Ecto neural progenitor cell (in vitro differentiated cells): ENCODE results near the gene ABCB11.

Experiments
- DNase-seq: peaks from one replicate; pipeline ENCODE4 v3.0.0-alpha.2; 2018; ENCODE audit warnings: low spot score

The ABCB11 gene

GRCh38 chr2:169007941-169008340 lies 23.2 kb downstream of the ABCB11 start:
- DNase-seq = no peak

- no peak for DNase-seq
These were observed 23.8 kb downstream of the ABCB11 start for GRCh38 chr2:169007356-169007755.

- no peak for DNase-seq
These were observed 24.5 kb downstream of the ABCB11 start for GRCh38 chr2:169006665-169007064.

DNA sequence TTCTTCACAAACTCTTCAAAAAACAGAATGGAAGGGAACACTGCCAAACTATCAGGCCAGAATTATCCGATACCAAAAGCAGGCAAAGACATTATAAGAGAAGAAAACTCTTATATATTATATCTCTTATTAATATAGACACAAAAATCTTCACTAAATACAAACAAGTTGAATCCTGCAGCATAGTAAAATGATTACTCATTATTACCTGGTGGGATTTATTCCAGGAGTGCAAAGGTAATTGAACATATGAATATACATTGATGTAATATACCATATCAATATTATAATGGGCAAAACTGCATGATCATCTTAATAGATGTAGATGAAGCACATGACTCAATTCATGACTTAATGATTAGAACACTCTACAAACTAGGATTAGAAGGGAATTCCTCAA lies 25.1 kb downstream of the ABCB11 start:
- DNase-seq = no peak

DNA sequence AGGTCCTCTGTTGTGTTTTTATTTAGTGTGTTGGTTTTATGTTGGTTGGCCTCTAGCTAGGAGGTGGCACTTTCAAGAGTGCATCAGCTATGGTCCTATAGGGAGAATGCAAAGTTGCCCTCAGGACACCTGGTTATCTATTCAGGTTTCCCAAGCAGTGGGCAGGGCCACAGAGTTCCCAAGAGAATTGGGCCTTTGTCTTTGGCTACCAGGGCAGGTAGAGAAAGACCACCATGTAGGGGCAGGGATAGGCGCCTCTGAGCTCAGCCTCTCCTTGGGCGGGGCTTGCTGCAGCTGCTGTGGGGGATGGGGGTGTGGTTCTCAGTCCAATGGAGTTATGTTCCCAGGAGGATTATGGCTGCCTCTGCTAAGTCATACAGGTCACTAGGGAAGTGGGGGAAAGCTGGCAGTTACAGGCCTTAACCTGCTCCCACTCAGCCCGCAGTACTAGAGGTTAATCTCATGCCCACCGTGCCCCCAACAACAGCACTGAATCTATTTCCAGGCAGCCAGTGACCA lies 26.0 kb downstream of the ABCB11 start:
- DNase-seq = no peak

GRCh38 chr2:169002161-169002738 lies 28.9 kb downstream of the ABCB11 start:
- no peak for DNase-seq

GRCh38 chr2:169001116-169001815 lies 29.9 kb downstream of the ABCB11 start:
- no peak for DNase-seq

DNA sequence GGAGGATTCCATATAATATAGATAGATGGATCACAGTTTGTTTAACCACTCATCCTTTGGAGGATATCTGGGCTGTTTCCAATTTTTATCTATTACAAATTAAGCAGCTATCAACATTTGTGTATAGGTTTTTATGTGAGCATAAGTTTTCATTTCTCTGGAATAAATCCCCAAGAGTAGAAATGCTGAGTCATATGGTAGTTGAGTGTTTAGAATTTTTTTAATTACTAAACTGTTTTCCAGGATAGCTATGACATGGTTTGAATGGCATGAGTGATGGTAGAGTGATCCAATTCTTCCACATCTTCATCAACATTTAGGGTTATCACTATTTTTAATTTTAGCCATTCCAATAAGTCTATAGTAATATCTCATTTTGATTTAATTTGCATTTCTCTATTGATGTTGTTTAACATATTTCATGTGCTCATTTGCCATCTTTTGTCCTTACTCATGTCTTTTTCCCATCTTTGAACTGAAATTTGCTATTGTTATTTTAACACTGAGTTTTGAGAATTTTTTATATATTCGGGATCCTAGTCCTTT lies 31.4 kb downstream of the ABCB11 start:
- DNase-seq = no peak

DNA sequence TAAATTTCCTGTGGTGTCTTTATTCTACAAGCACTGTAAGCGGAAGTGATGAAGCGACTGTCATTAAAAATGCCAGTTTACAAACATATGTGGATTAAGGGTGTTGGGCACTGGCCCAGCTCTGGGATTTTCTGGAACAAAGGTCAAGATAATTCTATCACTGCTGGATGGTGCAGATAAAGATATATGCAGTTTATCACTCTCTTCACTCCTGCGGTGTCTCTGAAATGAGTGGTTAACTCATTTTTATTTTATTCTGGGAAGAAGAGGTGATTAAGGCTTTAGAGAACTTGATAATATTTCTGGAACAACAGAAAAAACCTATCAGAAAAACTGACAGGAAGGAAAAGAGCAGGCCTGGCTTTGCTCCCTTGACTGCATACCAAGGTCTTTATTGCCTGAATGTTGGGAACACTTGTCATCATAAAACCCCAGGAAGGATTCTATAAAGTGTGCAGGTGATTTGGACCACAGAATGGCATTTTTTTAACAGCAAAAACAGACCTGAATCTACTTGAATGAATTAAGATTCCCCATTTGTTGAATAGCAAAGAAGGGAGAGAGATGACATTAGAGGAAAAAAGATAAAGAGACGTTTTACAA lies 32.4 kb downstream of the ABCB11 start:
- DNase-seq = no peak

DNA sequence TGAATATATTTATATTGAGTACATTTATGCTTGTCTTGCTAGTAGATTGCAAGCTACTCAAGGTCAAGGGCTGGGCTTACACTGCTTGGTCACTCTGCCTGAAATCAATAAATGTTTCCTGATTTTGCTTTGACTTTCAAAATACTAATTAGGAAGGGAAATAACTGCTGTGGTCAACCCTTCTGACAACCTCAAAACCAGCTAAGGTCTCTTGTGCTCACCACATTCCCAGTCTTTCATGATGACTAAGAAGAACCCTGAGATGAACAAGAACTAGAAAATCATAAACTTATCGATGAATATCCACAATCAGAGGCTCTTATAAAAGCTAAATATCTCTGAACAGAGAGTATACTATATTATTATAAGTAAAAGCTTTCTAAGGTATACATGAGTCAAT lies 33.3 kb downstream of the ABCB11 start:
- DNase-seq = no peak

- DNase-seq = no peak
These were observed 34.0 kb downstream of the ABCB11 start for GRCh38 chr2:168997118-168997521.

DNA sequence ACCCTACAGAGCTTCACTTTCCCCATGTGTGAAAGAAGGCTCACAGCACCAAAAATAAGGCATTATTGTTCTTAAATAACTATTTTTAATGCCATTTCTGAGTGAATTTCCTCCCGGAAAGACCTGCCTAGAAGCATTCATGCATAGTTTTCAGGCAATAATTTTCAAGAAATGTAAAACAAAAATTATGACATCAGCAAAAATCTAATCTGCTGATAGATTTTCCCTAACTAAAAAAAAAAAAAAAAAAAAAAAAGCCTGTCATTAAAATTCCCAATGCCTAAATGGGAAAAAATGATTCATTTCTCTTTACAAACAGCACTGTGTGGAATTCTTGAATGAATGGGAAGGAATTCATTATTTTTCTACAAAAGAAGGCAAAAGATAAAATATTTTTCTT lies 35.4 kb downstream of the ABCB11 start:
- DNase-seq = no peak

DNA sequence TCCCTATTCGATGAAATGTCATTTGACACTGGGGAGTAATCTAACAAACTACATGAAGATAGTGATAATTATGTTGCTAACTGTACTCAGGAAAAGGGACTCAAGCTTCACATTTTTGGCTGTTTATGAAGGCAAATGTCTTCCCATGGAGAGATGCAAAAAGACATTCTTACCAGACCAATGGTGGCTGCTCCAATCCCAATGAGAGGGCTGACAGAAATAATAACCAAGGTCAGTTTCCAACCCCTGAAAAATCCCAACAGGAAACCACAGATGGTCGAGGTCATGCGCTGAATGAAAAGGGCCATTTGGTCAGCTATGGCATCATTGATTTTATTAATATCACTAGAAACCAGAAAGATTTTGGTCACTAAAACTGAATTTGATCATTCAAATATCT lies 37.6 kb downstream of the ABCB11 start:
- DNase-seq = no peak

GRCh38 chr2:168992591-168993349 lies 38.4 kb downstream of the ABCB11 start:
- no peak for DNase-seq

DNA sequence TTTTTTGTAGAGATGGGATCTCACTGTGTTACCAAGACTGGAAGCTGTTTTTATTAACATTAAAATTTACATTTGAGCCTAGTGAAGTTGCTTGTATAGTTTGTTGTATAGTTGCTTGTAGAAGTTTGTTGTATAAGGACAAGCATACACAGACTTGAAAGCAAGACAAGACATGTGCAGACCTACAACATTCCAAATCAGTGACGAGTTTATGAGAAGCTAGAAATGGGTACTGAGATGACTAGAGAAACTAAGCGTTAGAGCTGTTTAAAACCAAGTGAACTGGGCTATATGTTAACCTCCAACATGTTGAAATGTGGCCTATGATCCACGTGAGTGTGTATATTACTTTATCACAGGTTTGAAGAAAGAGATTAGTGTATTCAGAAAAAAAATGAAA lies 39.1 kb downstream of the ABCB11 start:
- DNase-seq = no peak

DNA sequence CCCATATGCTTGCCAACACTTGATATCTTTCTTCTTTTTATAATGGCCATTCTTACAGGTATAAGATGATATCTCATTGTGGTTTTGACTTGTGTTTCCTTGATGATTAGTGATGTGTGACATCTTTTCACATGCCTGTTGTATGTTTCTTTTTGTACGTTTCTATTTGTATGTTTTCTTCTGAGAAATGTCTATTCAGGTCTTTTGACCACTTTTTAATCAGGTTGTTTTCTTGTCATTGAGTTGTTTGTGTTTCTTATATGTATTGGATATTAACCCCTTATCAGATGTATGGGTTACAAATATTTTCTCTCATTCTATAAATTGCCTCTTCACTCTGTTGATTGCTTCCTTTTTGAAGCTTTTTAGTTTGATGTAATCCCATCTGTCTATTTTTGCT lies 42.4 kb downstream of the ABCB11 start:
- DNase-seq = no peak

GRCh38 chr2:168986398-168986943 lies 44.7 kb downstream of the ABCB11 start:
- DNase-seq = no peak

DNA sequence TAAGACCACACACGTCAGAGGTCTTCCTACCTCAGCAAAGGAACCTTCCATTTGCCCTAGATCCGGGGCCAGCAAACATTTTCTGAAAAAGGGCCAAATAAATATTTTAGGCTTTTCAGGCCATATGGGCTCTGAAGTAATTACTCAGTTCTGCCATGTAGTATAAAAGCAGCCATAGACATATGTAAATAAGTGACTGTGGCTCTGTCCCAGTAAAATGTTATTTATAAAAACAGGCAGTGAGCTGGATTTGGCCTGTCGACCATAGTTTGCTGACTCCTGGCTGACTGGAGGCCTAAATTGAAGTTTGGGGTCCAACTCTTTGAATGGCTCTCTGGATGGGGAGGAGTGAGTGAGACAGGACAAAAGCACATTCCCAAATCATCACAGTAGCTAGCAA lies 49.5 kb downstream of the ABCB11 start:
- no peak for DNase-seq

DNA sequence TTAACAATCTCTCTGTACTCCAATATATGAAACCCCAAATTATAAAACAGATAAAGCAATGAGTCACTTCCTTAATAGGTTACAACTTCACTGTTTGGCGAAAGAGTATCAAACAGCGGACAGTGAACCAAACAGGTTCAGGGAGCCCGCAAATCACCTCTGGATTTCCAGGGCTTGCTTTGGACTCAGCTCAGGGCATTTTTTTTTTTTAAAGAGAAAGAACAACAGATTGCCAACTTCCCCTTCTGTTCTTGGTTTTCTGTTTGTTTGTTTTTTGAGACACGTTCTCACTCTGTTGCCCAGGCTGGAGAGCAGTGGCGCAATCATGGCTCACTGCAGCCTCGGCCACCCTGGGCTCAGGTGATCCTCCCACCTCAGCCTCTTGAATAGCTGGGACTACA lies 52.7 kb downstream of the ABCB11 start:
- no peak for DNase-seq

DNA sequence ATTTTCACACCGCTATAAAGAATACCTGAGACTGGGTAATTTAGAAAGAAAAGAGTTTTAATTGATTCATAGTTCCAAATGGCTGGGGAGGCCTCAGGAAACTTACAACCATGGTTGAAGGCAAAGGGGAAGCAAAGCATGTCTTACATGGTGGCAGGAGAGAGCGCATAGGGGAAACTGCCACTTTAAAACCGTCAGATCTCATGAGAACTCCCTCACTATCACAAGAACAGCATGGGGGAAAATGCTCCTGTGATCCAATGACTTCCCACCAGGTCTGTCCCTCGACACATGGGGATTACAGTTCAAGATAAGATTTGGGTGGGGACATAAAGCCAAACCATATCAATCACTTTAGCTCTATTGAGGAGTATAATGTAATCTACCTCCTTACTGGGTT lies 53.5 kb downstream of the ABCB11 start:
- DNase-seq = no peak

- no peak for DNase-seq
These were observed 55.0 kb downstream of the ABCB11 start for GRCh38 chr2:168976034-168976654.

DNA sequence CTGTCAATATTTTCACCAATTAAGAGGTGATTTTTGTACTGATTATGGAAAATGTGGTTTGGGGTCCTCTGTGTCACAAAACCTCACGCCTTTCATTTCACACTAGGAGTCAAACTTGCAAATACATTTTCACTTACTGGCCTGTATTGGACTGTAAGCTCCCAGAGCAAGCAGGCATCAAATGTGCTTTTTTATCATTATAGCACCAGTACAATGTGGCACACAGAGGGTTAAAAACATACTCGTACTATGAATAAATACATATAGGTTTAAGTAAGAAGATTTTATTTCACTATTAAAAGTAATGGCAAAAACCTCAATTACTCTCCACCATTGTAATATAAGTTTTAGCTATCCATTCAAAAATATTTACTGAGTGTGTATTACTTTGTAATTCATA lies 56.7 kb downstream of the ABCB11 start:
- no peak for DNase-seq
